ENCODE measurements around the gene SLC1A7. TPM values are rescaled to one million over a fixed set of nuclear protein-coding genes. Genes with fewer than 3 reads are reported as not detected.

The SLC1A7 gene
- total RNA-seq, 1 experiment from 2014 or later = not detected

- Histone ChIP-seq H3K36me3 (ENCODE audit: insufficient read depth, low read length) (no peaks in the 10 kb centered on the region), H3K4me1 (ENCODE audit: low read length) (peaks cover 27% of the 10 kb centered on the region), H3K4me3 (ENCODE audit: low read length) (no peak overlapping the region), H3K27me3 (ENCODE audit: low read length) (no peaks in the 10 kb centered on the region), H3K9ac (ENCODE audit: low read length) (no peak overlapping the region), H3K4me2 (ENCODE audit: low read depth, low read length, poor library complexity, severe bottlenecking) (no peak overlapping the region), H3K79me2 (ENCODE audit: low read length) (peaks cover 10% of the 10 kb centered on the region; the same call in 1 of the 2 replicates), H3K27ac (ENCODE audit: low read length) (no peak overlapping the region), H3K9me3 (ENCODE audit: low read length) (no peaks in the 10 kb centered on the region), H3K9me2 (replicated peaks; ENCODE audit: insufficient read depth, low read length) (no peaks in the 10 kb centered on the region), H4K20me1 (ENCODE audit: insufficient read depth, low read depth, low read length) (no peaks in the 10 kb centered on the region), H2AFZ (ENCODE audit: low read length) (no peak overlapping the region)
- no peak for DNase-seq
Observed at GRCh38 chr1:53044926-53045325, 97.5 kb downstream of the SLC1A7 start.

- Histone ChIP-seq H3K4me1 (ENCODE audit: low read length) (peaks cover 17% of the 10 kb centered on the region), H3K27me3 (ENCODE audit: low read length) (no peaks in the 10 kb centered on the region), H3K4me3 (ENCODE audit: low read length) (no peak overlapping the region), H4K20me1 (ENCODE audit: insufficient read depth, low read depth, low read length) (no peaks in the 10 kb centered on the region), H3K4me2 (ENCODE audit: low read depth, low read length, poor library complexity, severe bottlenecking) (no peak overlapping the region), H3K36me3 (ENCODE audit: insufficient read depth, low read length) (no peaks in the 10 kb centered on the region), H2AFZ (ENCODE audit: low read length) (no peak overlapping the region), H3K79me2 (ENCODE audit: low read length) (peaks cover 10% of the 10 kb centered on the region; the same call in 1 of the 2 replicates), H3K9me3 (ENCODE audit: low read length) (no peaks in the 10 kb centered on the region), H3K9me2 (replicated peaks; ENCODE audit: insufficient read depth, low read length) (no peaks in the 10 kb centered on the region), H3K27ac (ENCODE audit: low read length) (no peak overlapping the region), H3K9ac (ENCODE audit: low read length) (no peak overlapping the region)
- no peak for DNase-seq
Observed at GRCh38 chr1:53043271-53043670, 99.2 kb downstream of the SLC1A7 start.

- Histone ChIP-seq H3K9me2 (replicated peaks; ENCODE audit: insufficient read depth, low read length) (no peaks in the 10 kb centered on the region), H3K79me2 (ENCODE audit: low read length) (peaks cover 12% of the 10 kb centered on the region; the same call in 1 of the 2 replicates), H3K27me3 (ENCODE audit: low read length) (no peaks in the 10 kb centered on the region), H3K9me3 (ENCODE audit: low read length) (no peaks in the 10 kb centered on the region), H3K9ac (ENCODE audit: low read length) (no peak overlapping the region), H3K4me1 (ENCODE audit: low read length) (peaks cover 6% of the 10 kb centered on the region; the same call in 1 of the 2 replicates), H3K27ac (ENCODE audit: low read length) (no peak overlapping the region), H4K20me1 (ENCODE audit: insufficient read depth, low read depth, low read length) (no peaks in the 10 kb centered on the region), H3K4me3 (ENCODE audit: low read length) (no peak overlapping the region), H2AFZ (ENCODE audit: low read length) (no peak overlapping the region), H3K4me2 (ENCODE audit: low read depth, low read length, poor library complexity, severe bottlenecking) (no peak overlapping the region), H3K36me3 (ENCODE audit: insufficient read depth, low read length) (0 out of 2 replicates have a peak, but pooled peaks cover 2% of the 10 kb centered on the region)
- no peak for DNase-seq
Observed at GRCh38 chr1:53038566-53038965, 103.9 kb downstream of the SLC1A7 start.

Small RNA genes lying within 50 kb of the gene (small RNA-seq; reads per million reads assigned to genes)
- not detected for gene HIGD1AP11

Other genes starting within 250 kb of the SLC1A7 start
- not detected in 2 replicates for gene ECHDC2, start 220.9 kb downstream of the SLC1A7 start, total RNA-seq (2014; rRNA removed; shearing (Covaris generic); ENCODE audit: low replicate concordance)
- gene SCP2, start 215.4 kb downstream of the SLC1A7 start, total RNA-seq (2014; rRNA removed; shearing (Covaris generic); ENCODE audit: low replicate concordance) = 81.3 and 146 TPM in 2 replicates
- gene PODN, start 80.4 kb downstream of the SLC1A7 start, total RNA-seq (2014; rRNA removed; shearing (Covaris generic); ENCODE audit: low replicate concordance) = not detected in 2 replicates
- gene CPT2, start 54.2 kb upstream of the SLC1A7 start, total RNA-seq (2014; rRNA removed; shearing (Covaris generic); ENCODE audit: low replicate concordance) = 32.3 and 37.3 TPM in 2 replicates
- 64.2 and 72.7 TPM in 2 replicates for gene CZIB, start 78.0 kb upstream of the SLC1A7 start, total RNA-seq (2014; rRNA removed; shearing (Covaris generic); ENCODE audit: low replicate concordance)
- gene MAGOH, start 95.9 kb upstream of the SLC1A7 start, total RNA-seq (2014; rRNA removed; shearing (Covaris generic); ENCODE audit: low replicate concordance) = 67.1 and 76.4 TPM in 2 replicates
- 26.7 and 35.4 TPM in 2 replicates for gene LRP8, start 185.4 kb upstream of the SLC1A7 start, total RNA-seq (2014; rRNA removed; shearing (Covaris generic); ENCODE audit: low replicate concordance)

Measured in Karpas-422 (cell line).